ENCODE measurements around the gene MMP17.
A peak's percentile ranks its signal among the peaks of the same experiment; 100 is the strongest.

The MMP17 gene

DNA sequence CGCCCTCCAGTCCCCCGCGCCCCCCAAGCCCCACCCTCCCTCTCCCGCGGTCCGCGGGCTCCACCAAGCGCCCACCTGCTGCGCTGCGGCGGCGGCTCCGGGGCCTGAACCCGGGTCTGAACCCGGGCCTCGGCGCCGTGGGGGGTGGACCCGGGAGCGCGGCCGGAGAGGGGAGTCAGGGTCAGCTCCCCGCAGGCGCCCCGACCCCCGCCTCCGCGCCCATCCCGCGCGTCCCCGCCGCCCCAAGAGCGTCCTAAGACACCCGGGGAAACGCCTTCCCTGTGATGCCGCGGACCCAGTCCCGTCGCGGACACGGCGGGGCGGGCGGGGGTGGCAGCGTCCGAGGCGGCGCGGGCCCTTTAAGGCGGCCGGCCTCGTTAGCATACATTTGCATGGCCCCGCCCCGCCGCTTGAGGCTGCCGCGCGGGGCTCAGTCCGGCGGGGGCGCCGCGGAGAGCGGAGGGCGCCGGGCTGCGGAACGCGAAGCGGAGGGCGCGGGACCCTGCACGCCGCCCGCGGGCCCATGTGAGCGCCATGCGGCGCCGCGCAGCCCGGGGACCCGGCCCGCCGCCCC, at the start of gene MMP17:
Gene MMP17, plus strand, starts transcription at position 433 of the 574 bp plus-strand sequence. Its CDS starts 102 bp downstream, at position 535.
- peak within 1 kb of the TSS; percentile 34 for H3K4me3 ChIP-seq (ENCODE audit: low read depth, low read length)
- DNase-seq (ENCODE audit: low read depth): peak; percentile 70
- TF ChIP-seq, protein P1, sequence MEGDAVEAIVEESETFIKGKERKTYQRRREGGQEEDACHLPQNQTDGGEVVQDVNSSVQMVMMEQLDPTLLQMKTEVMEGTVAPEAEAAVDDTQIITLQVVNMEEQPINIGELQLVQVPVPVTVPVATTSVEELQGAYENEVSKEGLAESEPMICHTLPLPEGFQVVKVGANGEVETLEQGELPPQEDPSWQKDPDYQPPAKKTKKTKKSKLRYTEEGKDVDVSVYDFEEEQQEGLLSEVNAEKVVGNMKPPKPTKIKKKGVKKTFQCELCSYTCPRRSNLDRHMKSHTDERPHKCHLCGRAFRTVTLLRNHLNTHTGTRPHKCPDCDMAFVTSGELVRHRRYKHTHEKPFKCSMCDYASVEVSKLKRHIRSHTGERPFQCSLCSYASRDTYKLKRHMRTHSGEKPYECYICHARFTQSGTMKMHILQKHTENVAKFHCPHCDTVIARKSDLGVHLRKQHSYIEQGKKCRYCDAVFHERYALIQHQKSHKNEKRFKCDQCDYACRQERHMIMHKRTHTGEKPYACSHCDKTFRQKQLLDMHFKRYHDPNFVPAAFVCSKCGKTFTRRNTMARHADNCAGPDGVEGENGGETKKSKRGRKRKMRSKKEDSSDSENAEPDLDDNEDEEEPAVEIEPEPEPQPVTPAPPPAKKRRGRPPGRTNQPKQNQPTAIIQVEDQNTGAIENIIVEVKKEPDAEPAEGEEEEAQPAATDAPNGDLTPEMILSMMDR (IDR thresholded peaks at IDR 0.05; ENCODE audit: insufficient read depth, low read depth, low read length, missing control alignments): peak; percentile 35

DNA sequence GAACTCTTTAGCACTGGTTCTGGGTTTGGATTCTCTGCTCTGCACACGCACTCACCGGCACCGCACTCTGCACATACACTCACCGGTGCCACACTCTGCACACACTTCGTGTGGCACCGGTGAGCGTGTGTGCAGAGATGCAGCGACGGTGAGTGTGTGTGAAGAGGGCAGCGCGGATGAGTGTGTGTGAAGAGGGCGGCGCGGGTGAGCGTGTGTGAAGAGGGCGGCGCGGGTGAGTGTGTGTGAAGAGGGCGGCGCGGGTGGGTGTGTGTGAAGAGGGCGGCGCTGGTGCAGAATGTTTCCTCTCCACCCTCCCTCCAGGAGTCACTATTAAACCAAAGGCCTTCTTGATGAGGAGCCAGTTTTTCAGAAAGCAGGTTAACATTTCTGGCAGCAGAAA, 49.2 kb upstream of the MMP17 start:
- TF ChIP-seq, protein P1 (IDR thresholded peaks at IDR 0.05; ENCODE audit: insufficient read depth, low read depth, low read length, missing control alignments): no peak
- no peak overlapping the region for H3K4me3 ChIP-seq (ENCODE audit: low read depth, low read length)
- DNase-seq (ENCODE audit: low read depth): no peak

DNA sequence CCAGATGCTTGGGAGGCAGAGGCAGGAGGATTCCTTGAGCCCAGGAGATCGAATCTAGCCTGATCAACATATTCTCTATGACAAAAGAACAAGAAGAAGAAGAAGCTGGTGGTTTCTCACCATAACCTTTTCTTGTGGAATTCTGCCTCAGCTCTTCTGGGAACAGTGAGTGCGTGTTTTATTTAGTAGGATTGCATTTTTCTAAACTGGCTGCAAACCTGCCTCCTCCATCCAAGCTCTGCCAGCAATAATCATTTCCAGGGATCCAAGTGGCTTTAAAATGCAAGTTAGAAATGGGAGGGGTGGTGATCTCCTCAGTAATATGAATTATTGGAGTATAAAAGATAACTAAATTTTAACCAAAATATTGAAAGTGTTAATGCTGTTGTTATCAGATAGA, 46.1 kb upstream of the MMP17 start:
- no peak overlapping the region for H3K4me3 ChIP-seq (ENCODE audit: low read depth, low read length)
- no peak for DNase-seq (ENCODE audit: low read depth)
- TF ChIP-seq, protein P1 (IDR thresholded peaks at IDR 0.05; ENCODE audit: insufficient read depth, low read depth, low read length, missing control alignments): no peak

DNA sequence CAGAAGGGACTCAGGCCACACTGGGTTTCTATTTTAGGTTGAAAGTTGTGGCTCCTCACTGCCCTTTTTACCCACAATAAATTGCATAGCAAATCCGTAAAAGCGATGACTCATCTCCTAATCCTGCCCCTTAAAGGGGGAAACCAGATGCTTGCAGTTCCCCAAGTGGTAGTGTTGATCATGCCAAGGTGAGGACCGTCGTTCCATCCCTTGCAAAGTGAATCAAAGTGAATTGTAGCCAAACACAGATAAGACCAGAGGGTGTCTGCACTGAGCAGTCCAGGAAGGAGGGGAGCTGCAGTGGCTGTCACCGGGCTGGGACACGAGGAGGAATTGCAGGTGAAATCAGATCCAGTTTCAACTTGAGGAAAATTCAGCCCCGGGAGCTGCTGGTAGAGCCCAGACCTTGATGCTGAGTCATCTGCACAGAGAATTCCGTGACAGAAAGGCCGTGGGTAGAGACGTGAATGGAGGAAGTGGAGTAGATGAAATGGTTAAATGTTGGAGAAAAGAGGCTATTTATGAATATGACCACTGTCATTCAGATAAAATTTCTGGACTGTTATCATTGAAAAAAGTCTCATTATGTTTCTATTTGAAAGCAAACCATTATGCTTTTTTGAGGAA, 44.2 kb upstream of the MMP17 start:
- no peak overlapping the region for H3K4me3 ChIP-seq (ENCODE audit: low read depth, low read length)
- DNase-seq (ENCODE audit: low read depth): peak; percentile 81
- TF ChIP-seq, protein P1 (IDR thresholded peaks at IDR 0.05; ENCODE audit: insufficient read depth, low read depth, low read length, missing control alignments): no peak

DNA sequence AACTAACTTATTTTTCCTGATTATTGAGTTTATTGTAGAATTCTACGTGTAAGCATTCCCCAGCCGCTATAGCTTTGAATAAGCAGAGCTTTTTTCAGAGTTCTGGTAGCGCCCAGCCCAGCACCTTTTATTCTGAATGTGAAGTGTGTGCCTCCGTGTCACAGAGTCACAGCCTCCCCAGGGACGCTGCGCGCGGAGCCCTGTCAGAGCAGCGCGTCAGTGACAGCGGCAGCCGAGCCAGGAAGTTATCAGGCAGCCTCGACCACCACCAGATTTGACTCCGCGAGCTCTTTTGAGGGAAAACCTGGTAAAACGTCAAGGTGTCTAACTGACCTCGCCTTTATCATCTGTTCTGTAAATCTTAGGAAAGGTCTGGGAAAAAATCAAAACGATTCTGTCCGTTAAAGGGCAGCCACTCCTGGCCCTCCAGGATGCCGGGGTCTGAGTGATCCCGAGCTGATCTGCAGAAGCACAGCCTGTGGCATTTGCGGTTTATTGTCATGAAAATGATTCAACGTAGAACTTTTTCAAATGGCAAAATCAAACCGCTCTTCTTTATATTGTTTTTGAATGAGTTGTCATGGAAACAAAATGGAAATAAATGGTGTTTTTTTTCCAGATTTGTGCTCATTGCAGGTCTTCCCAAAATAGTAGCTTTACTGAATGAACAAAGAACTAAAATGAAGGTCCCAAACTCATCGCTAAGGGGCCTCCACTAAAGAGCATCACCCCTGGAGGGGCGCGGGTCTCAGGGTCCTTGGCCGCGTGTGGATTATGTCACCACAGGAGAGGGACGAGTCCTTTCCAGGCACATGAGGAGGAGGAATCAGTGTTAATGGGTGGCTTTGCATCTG, 43.1 kb upstream of the MMP17 start:
- TF ChIP-seq, protein P1 (IDR thresholded peaks at IDR 0.05; ENCODE audit: insufficient read depth, low read depth, low read length, missing control alignments): no peak
- no peak overlapping the region for H3K4me3 ChIP-seq (ENCODE audit: low read depth, low read length)
- no peak for DNase-seq (ENCODE audit: low read depth)

DNA sequence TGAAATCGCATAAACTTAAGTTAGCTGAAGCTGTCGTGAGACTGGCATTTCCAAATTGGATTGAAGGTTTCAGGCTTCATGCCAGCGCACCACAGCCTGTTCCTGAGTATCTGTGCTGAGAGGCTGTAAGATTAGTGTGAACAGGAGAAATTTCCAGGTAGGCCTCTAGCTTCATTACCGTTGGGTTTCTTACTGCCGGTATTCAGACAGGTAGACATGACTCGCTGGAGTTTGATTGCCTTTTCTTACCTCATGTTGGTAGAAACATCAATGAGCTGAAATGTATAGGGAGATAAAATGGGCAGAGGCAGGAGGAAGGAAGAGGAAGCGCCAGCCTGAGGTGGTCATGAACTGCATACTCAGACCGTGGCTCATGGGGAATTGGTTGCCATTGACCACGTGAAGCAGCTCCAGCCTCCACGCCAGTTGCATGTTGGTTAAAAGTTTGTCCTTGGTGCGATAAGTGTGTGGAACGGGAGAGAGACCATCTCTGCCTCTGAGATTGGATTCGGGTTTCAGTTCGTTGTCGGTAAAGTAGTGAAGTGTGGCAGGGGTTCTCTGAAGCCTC, 42.3 kb upstream of the MMP17 start:
- H3K4me3 ChIP-seq (ENCODE audit: low read depth, low read length): no peak overlapping the region
- TF ChIP-seq, protein P1 (IDR thresholded peaks at IDR 0.05; ENCODE audit: insufficient read depth, low read depth, low read length, missing control alignments): no peak
- DNase-seq (ENCODE audit: low read depth): no peak
